HL-60 (cell line): ENCODE results near the gene TTYH2.

Experiments used
- DNase-seq, 2 experiments: peaks; one replicate each; pipeline ENCODE4 v3.0.0-alpha.2; 2010 to 2020; ENCODE audit warnings: low read depth in 1 of 2, low spot score in 1 of 2
- H3K27ac ChIP-seq: fragments of 250-450 bp; sonication (Bioruptor Pico); replicated peaks from 2 replicates; pipeline ENCODE4 v1.5.1; 2020; ENCODE audit warnings: mild to moderate bottlenecking, moderate library complexity
- H3K27me3 ChIP-seq: fragments of 250-450 bp; sonication (Bioruptor Pico); 2 replicates; pipeline ENCODE4 v1.5.1; 2021; ENCODE audit warnings: mild to moderate bottlenecking, moderate library complexity; ENCODE audit not compliant: insufficient read depth, poor library complexity, severe bottlenecking
- H3K4me3 ChIP-seq: replicated peaks from 2 replicates; pipeline ENCODE4 v1.5.1; 2011; ENCODE audit warnings: mild to moderate bottlenecking, control low read depth, low read length; ENCODE audit not compliant: insufficient read depth
- GABPA ChIP-seq: IDR thresholded peaks from 2 replicates; pipeline ENCODE4 v1.6.1; 2012; ENCODE audit warnings: low read depth
- POLR2AphosphoS5 ChIP-seq: IDR thresholded peaks from 2 replicates; pipeline ENCODE4 v1.6.1; 2012; ENCODE audit warnings: low read depth
- REST ChIP-seq: IDR thresholded peaks from 2 replicates; pipeline ENCODE4 v1.6.1; 2012; ENCODE audit warnings: low read depth; ENCODE audit not compliant: insufficient replicate concordance
- SPI1 ChIP-seq: IDR thresholded peaks from 2 replicates; pipeline ENCODE4 v1.6.1; 2012; ENCODE audit warnings: low read depth, mild to moderate bottlenecking, borderline replicate concordance
- TF ChIP-seq, protein P1 (sequence below): IDR thresholded peaks from one replicate; pipeline ENCODE4 v1.5.1; 2011; ENCODE audit warnings: low read length, control low read depth, inconsistent platforms; ENCODE audit not compliant: insufficient read depth

The TTYH2 gene

DNA sequence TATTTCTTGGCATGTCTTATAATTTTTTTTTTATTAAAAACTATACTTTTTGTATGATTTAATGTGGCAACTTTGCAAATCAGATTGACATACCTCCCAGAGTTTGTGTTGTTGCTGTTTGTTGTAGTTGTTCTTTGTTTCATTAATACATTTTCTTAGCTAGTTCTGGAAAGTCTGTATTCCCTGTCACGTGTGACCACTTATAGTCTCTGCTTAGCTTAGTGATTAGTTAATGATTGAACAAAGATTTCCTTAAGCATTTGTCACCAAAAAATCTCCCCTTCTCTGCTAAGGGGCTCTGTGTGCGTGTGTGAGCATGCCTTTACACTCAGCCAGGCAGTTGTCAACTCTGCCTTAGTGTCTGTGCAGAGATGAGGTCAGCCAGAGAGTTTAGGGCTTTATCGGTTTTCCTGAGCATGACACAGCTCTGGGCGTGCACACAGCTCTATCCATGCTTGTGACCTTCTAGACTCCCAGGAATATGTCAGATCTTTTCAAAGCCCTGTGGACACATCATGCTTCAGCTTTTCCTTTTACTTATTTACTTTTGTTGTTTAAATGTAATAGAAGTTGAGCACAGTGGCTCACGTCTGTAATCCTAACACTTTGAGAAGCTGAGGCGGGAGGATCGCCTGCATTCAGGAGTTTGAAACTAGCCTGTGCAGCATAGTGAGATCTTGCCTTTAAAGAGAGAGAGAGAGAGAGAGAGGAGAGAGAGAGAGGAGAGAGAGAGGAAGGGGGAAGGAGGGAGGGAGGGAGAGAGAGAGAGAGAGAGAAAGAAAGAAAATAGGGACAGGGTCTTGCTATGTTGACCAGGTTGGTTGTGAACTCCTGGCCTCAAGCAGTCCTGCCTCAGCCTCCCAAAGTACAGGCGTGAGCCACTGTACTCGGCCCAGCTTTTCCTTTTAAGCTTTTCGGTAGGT, 82.5 kb downstream of the TTYH2 start:
- no peak for TF ChIP-seq POLR2AphosphoS5
- TF ChIP-seq SPI1: no peak
- TF ChIP-seq GABPA: no peak
- TF ChIP-seq, protein P1, sequence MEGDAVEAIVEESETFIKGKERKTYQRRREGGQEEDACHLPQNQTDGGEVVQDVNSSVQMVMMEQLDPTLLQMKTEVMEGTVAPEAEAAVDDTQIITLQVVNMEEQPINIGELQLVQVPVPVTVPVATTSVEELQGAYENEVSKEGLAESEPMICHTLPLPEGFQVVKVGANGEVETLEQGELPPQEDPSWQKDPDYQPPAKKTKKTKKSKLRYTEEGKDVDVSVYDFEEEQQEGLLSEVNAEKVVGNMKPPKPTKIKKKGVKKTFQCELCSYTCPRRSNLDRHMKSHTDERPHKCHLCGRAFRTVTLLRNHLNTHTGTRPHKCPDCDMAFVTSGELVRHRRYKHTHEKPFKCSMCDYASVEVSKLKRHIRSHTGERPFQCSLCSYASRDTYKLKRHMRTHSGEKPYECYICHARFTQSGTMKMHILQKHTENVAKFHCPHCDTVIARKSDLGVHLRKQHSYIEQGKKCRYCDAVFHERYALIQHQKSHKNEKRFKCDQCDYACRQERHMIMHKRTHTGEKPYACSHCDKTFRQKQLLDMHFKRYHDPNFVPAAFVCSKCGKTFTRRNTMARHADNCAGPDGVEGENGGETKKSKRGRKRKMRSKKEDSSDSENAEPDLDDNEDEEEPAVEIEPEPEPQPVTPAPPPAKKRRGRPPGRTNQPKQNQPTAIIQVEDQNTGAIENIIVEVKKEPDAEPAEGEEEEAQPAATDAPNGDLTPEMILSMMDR: no peak
- no peak for TF ChIP-seq REST
- Histone ChIP-seq H3K27me3 (peaks cover 2% of the 10 kb centered on the region), H3K4me3 (no peak overlapping the region), H3K27ac (no peak overlapping the region)
- no peak for DNase-seq

- peaks cover 2% of the 10 kb centered on the region for H3K27me3 ChIP-seq
- DNase-seq: peak in 1 of 2 experiments; percentile 60
- H3K27ac ChIP-seq: no peak overlapping the region
- TF ChIP-seq GABPA: no peak
- TF ChIP-seq REST: no peak
- TF ChIP-seq SPI1: no peak
- no peak for TF ChIP-seq POLR2AphosphoS5
- TF ChIP-seq, protein P1: peak; percentile 62
- H3K4me3 ChIP-seq: no peak overlapping the region
Measured at GRCh38 chr17:74296548-74296936, 83.2 kb downstream of the TTYH2 start.

GRCh38 chr17:74297941-74298340, 84.6 kb downstream of the TTYH2 start:
- Histone ChIP-seq H3K27ac (no peak overlapping the region), H3K4me3 (no peak overlapping the region), H3K27me3 (peaks cover 2% of the 10 kb centered on the region)
- TF ChIP-seq SPI1: no peak
- no peak for TF ChIP-seq GABPA
- TF ChIP-seq REST: no peak
- TF ChIP-seq, protein P1: no peak
- no peak for TF ChIP-seq POLR2AphosphoS5
- no peak for DNase-seq
